Uterus (tissue), 4 donors: Measurements from ENCODE around the gene RGS6. TPM values are rescaled to one million over a fixed set of nuclear protein-coding genes. Genes with fewer than 3 reads are reported as not detected.

ENCODE experiments used
- DNase-seq, 2 donors: peaks; one replicate each; pipeline ENCODE4 v3.0.0-alpha.2; 2019 to 2020
- H3K27ac ChIP-seq, 2 donors: fragments of 200-600 bp; sonication (generic); 1 replicate in 1 of 2; 2 replicates in 1 of 2; pipeline ENCODE4 v1.5.1; 2016 to 2018
- H3K27me3 ChIP-seq, 2 donors: fragments of 200-600 bp; sonication (generic); one replicate each; pipeline ENCODE4 v1.5.1; 2018 to 2019; ENCODE audit warnings: control low read depth in 1 of 2
- H3K36me3 ChIP-seq, 2 donors: fragments of 200-600 bp; sonication (generic); one replicate each; pipeline ENCODE4 v1.5.1; 2019; ENCODE audit warnings: control low read depth in 1 of 2
- H3K4me1 ChIP-seq, 2 donors: fragments of 200-600 bp; sonication (generic); one replicate each; pipeline ENCODE4 v1.5.1; 2018 to 2019; ENCODE audit warnings: control low read depth in 1 of 2
- H3K4me3 ChIP-seq, 2 donors: fragments of 200-600 bp; sonication (generic); 1 replicate in 1 of 2; 2 replicates in 1 of 2; pipeline ENCODE4 v1.5.1; 2018 to 2019; ENCODE audit warnings: mild to moderate bottlenecking in 1 of 2
- H3K9me3 ChIP-seq, 2 donors: fragments of 200-600 bp; sonication (generic); one replicate each; pipeline ENCODE4 v1.5.1; 2019; ENCODE audit warnings: control low read depth in 1 of 2
- POLR2A ChIP-seq, 2 donors: fragments of 450-650 bp; IDR thresholded peaks; one replicate each; pipeline ENCODE4 v1.6.1; 2016; ENCODE audit warnings: antibody characterized with exemption in 2 of 2, mild to moderate bottlenecking in 1 of 2, moderate library complexity in 1 of 2
- intact Hi-C: fragments of 100-400 bp; cut with DNase I; formaldehyde crosslinking; loops from one replicate; pipeline ENCODE4 v1.15.1; 2023; ENCODE audit warnings: low total_unique reads
- total RNA-seq, 4 donors: library from RNA; depleted of rRNA in 3 of 4; stranded (reverse); fragments of >200 nt in 3 of 4; gene quantifications; one replicate each; pipeline versions ENCODE4 v1.1.0 to v1.2.4, GENCODE V29; 2014 to 2023
- TF ChIP-seq, protein P1 (sequence below), 4 experiments: fragments of 200-600 bp in 2 of 4; fragments of 450-650 bp in 2 of 4; sonication (generic) in 2 of 4; IDR thresholded peaks; one replicate each; pipeline ENCODE4 v1.5.1; 2016 to 2019; ENCODE audit warnings: antibody characterized with exemption in 4 of 4, mild to moderate bottlenecking in 2 of 4, moderate library complexity in 1 of 4
- donor health status: DM: yes; HTN: yes; CAD: no.

Gene RGS6
- total RNA-seq, 4 donors from 2014 or later: 1.0 to 7.4 (median 6.2) TPM; not detected in 1

DNA sequence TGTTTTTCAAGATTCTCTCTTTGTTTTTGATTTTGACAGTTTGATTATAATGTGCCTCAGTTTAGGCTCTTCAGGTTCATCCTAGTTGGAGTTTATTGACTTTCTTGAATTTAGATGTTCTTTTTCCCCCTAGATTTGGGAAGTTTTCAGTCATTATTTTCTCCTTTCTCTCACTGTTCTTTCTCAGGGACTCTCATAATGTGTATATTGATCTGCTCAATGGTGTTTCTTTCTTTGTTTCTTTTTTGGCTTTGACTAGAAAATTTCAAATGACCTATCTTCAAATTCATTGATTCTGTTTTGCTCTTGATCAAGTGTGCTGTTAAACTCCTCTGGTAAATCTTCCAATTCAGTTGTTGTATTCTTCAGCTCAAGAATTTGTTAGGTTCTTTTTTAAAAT lies 108.3 kb downstream of the RGS6 start:
- no peaks in the 10 kb centered on the region for H3K27me3 ChIP-seq
- H3K36me3 ChIP-seq: no peaks in the 10 kb centered on the region
- intact Hi-C loops: no loop called here
- DNase-seq: no peak
- no peak overlapping the region for H3K4me3 ChIP-seq
- no peaks in the 10 kb centered on the region for H3K9me3 ChIP-seq
- no peak overlapping the region for H3K27ac ChIP-seq
- no peaks in the 10 kb centered on the region for H3K4me1 ChIP-seq
- TF ChIP-seq POLR2A (IDR thresholded peaks at IDR 0.05): no peak
- TF ChIP-seq, protein P1, sequence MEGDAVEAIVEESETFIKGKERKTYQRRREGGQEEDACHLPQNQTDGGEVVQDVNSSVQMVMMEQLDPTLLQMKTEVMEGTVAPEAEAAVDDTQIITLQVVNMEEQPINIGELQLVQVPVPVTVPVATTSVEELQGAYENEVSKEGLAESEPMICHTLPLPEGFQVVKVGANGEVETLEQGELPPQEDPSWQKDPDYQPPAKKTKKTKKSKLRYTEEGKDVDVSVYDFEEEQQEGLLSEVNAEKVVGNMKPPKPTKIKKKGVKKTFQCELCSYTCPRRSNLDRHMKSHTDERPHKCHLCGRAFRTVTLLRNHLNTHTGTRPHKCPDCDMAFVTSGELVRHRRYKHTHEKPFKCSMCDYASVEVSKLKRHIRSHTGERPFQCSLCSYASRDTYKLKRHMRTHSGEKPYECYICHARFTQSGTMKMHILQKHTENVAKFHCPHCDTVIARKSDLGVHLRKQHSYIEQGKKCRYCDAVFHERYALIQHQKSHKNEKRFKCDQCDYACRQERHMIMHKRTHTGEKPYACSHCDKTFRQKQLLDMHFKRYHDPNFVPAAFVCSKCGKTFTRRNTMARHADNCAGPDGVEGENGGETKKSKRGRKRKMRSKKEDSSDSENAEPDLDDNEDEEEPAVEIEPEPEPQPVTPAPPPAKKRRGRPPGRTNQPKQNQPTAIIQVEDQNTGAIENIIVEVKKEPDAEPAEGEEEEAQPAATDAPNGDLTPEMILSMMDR (IDR thresholded peaks at IDR 0.05): no peak

DNA sequence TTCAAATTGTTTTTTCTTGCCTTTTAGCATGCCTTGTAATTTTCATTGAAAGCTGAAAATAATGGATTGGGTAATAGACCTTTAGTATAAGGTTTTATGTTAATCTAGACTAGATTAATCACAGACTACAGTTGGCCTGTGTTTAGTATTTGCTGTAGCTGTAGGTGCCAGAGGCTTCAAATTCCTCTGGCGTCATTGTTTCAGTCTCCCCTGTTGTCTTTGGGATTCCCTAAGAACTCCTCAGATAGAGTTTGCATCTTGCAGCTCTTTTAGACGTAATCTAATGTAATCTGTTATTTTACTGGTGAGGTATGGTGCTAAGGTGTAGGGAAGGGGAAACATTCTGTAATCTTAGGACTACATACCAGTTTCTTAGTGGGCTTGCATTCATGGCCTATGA lies 113.0 kb downstream of the RGS6 start:
- no peaks in the 10 kb centered on the region for H3K27me3 ChIP-seq
- no peaks in the 10 kb centered on the region for H3K4me1 ChIP-seq
- no peaks in the 10 kb centered on the region for H3K36me3 ChIP-seq
- no peak overlapping the region for H3K27ac ChIP-seq
- intact Hi-C loops: no loop called here
- H3K4me3 ChIP-seq: no peak overlapping the region
- no peaks in the 10 kb centered on the region for H3K9me3 ChIP-seq
- TF ChIP-seq, protein P1 (IDR thresholded peaks at IDR 0.05): no peak
- no peak for TF ChIP-seq POLR2A (IDR thresholded peaks at IDR 0.05)
- DNase-seq: no peak

GRCh38 chr14:72045885-72046284 lies 113.7 kb downstream of the RGS6 start:
- Histone ChIP-seq H3K27ac (no peak overlapping the region), H3K4me3 (no peak overlapping the region), H3K4me1 (no peaks in the 10 kb centered on the region), H3K9me3 (no peaks in the 10 kb centered on the region), H3K27me3 (no peaks in the 10 kb centered on the region), H3K36me3 (no peaks in the 10 kb centered on the region)
- no peak for DNase-seq
- intact Hi-C loops: no loop called here
- TF ChIP-seq POLR2A (IDR thresholded peaks at IDR 0.05): no peak
- TF ChIP-seq, protein P1 (IDR thresholded peaks at IDR 0.05): no peak

DNA sequence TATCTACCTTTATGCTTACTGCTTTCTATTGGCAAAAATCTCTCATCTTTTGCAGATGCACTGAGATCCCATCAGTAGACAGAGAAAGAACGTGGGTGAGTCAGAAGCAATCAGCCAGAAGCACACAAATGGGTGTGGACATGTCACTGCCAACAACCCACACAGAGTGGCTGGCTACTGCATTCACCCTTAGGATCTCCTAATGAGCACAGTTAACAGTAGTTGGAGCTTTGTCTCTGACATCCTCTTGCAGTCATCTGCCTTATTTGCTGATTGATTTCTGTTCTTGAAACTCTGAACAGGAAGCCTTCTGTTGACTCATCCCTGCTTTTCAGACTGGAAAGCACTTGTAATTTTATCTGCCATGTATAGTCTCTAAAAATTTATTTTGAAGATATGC lies 117.2 kb downstream of the RGS6 start:
- H3K27me3 ChIP-seq: no peaks in the 10 kb centered on the region
- intact Hi-C loops: no loop called here

GRCh38 chr14:72052356-72052755 lies 120.1 kb downstream of the RGS6 start:
- no peaks in the 10 kb centered on the region for H3K9me3 ChIP-seq
- H3K4me3 ChIP-seq: no peak overlapping the region
- DNase-seq: no peak
- no peak overlapping the region for H3K27ac ChIP-seq
- intact Hi-C loops: no loop called here
- no peaks in the 10 kb centered on the region for H3K27me3 ChIP-seq
- no peaks in the 10 kb centered on the region for H3K4me1 ChIP-seq
- no peak for TF ChIP-seq POLR2A (IDR thresholded peaks at IDR 0.05)
- TF ChIP-seq, protein P1 (IDR thresholded peaks at IDR 0.05): no peak
- H3K36me3 ChIP-seq: no peaks in the 10 kb centered on the region

More for the DNA sequence above, 117.2 kb downstream of the RGS6 start:
- Histone ChIP-seq H3K9me3 (no peaks in the 10 kb centered on the region), H3K4me3 (no peak overlapping the region), H3K4me1 (no peaks in the 10 kb centered on the region), H3K27ac (no peak overlapping the region), H3K36me3 (no peaks in the 10 kb centered on the region)
- no peak for DNase-seq
- no peak for TF ChIP-seq POLR2A (IDR thresholded peaks at IDR 0.05)
- TF ChIP-seq, protein P1 (IDR thresholded peaks at IDR 0.05): no peak
